IPS-11a (cell line): ENCODE measurements around the gene PTGDS.
A peak's percentile ranks its signal among the peaks of the same experiment; 100 is the strongest.

Experiments
- H3K4me3 ChIP-seq: one replicate; pipeline ENCODE4 v1.5.1; 2013; ENCODE audit warnings: low read depth, low read length, control low read depth

Gene PTGDS

DNA sequence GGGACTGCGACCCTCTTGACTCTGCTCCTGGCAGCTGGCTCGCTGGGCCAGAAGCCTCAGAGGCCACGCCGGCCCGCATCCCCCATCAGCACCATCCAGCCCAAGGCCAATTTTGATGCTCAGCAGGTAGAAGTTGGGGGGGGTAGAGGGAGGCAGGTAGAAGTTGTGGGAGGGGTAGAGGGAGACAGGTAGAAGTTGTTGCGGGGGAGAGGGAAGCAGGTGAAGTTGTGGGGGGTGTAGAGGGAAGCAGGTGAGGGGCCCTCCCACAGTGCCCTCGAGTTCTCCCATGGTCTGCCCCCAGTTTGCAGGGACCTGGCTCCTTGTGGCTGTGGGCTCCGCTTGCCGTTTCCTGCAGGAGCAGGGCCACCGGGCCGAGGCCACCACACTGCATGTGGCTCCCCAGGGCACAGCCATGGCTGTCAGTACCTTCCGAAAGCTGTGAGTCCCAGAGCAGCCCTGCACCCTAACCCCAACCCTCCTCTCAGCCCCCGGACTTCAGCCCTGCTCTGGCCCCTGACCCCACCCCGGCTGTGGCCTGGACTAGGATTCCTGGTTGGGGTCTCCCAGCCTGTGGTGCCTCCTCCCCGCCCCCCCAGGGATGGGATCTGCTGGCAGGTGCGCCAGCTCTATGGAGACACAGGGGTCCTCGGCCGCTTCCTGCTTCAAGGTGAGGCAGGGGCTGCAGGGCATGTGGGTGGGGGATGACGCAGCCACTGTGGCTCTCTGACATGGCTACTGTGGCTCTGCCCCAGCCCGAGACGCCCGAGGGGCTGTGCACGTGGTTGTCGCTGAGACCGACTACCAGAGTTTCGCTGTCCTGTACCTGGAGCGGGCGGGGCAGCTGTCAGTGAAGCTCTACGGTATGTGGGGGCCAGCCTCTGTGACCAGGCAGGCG, 31.7 kb upstream of the PTGDS start:
- no peak overlapping the region for H3K4me3 ChIP-seq

DNA sequence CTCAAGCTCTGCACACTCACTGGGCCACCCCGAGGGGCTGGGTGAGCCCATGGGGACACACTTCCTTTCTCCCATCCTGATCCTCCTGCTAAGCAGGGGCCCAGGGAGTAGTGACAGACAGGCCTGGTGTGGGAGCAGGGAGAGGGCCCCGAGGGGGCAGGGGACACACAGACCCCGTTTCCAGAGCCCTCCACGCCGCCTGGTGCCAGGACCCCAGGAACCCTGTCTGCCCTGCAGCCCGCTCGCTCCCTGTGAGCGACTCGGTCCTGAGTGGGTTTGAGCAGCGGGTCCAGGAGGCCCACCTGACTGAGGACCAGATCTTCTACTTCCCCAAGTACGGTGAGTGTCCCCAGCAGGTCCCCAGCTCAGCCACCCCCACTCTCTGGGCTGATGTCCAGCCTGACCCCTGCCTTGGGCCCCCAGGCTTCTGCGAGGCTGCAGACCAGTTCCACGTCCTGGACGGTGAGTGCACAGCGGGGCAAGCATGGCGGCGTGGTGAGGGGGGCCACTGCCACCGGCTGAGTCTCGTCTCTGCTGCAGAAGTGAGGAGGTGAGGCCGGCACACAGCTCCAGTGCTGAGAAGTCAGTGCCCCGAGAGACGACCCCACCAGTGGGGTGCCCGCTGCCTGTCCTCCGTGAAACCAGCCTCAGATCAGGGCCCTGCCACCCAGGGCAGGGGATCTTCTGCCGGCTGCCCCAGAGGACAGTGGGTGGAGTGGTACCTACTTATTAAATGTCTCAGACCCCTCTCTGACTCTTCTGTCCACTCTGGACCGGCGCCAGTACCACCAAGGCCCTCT, 30.9 kb upstream of the PTGDS start:
- H3K4me3 ChIP-seq, result no peak overlapping the region

DNA sequence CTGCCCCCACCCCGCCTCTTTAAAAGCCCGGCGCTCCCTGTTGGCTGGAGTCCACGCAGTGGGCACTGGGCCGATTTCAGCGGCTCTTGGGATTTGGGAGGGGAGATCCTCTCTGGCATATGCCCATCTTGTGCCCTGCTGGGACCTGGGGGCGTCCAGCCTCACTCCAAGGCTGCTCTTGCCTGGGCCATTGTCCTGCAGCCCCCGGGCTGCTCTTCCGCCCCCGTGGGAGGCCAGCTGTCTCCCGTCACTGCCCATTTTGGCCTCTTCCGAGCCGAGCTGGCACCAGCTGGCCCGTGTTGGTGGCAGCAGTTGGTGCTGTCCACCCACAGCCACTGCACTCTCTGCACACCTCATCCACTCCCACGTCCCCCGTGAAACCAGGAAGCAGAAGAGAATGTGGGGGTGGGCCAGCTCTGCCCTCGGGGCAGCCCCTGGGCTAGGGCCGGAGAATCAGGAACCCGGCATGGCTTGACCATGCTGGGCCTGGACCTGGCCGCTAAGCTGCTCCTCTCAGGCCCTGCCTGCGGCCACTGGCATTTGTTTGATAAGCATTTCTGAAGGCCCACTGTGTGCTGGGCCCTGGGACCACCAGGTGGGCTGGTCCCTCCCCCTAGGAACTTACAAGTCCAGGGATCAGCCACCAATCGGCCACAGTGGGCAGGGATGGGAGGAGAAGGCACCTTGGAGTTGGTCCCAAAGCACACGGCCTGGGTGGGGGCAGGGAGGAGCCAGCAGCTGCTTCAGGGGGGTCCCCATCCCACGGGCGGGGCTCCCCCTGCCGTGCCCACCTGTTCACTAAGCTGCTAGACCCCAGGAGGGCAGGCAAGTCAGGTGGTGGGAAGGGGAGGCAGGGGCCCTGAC, 30.0 kb upstream of the PTGDS start:
- no peak overlapping the region for H3K4me3 ChIP-seq

DNA sequence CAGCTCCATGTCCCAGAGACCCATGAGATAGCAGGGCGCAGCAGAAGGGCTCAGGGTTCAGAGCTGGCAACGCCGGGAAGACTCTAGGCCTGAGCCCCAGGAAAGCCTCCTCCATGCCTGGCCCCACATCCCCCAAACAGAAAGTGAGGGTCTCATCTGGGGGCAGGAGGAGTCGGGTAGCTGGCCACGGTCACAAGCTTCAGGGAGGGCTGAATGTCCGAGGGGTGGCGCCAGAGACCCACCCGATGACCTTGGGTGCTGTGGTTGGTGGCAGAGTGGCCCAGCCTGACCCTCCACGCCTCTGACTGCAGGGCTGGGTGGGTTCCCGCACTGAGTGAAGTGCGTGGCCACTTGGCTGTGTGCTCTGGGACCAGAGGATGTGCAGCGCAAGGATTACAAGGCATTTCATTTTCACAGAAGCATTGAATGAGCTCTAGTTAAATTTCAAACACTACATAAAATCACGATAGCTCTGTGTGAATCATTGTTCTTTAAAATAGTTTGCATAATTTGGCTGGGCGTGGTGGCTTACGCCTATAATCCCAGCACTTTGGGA, 29.3 kb upstream of the PTGDS start:
- no peak overlapping the region for H3K4me3 ChIP-seq

DNA sequence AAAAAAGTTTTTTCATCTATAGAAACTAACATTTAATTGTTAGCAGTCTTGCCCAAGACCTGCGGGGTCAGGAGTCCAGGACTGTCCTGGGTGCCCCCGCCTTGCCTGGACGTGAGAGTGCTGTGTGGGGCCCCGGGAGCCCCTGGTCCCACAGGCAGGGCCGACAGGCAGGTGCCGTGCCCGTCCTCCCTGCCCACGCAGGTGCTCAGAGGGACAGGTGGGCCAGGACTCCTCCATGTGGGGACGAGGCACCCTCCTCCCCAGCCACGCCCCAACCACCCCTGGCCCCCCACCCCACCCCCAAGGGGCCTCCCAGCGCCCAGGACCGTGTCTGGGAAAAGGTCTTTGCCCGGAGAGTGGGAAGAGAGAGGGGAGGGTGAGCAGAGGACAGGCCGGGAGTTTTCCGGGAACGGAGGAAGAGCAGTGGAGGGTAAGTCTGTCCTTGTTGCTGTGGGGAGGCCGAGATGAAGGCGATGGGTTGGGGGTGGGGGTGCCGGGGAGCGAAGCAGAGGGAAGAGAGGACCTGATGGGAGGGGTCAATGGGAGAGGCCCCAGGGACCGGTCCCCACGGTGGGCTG, 28.0 kb upstream of the PTGDS start:
- peak overlapping the region; percentile 41 for H3K4me3 ChIP-seq

DNA sequence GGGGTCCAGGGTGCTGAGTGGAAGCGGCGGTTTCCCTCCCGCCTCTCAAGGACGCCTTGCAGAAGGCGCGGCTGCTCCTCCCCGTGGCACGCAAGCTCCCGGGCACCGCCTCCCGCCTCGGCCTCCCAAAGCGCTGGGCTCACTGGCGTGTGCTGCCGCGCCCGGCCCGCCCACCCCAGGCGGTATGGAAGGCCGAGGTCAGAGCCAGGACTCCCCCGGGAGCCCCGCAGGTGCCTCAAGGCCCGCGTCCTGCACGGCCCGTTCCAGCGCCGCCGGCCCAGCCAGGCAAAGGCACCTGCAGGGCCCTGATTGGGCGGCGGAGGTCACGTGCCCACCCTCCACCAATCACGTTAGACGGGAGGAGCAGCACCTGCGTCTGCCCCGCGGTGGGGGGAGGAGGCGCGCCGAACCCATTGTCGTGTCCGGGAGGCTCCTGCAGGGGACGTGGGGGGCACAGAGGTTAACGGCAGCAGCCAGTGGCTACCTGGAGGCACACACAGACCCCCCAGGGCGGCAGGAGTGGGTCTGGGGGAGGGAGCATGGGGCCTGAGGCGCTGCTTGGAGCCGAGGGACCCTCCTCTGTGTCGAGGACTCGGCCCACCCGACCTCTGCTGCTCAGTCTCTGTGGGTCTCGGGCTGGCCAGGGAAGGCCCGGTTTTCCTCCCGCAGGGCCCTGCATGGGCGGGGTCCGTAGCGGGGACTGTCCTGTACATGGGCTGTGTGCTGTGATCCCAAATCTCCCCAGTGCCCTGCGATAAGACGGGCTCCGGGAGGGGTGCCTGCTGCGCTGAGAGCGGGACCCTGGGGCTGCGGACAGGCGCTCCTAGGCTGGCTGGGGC, 27.3 kb upstream of the PTGDS start:
- peak overlapping the region; percentile 41 for H3K4me3 ChIP-seq

DNA sequence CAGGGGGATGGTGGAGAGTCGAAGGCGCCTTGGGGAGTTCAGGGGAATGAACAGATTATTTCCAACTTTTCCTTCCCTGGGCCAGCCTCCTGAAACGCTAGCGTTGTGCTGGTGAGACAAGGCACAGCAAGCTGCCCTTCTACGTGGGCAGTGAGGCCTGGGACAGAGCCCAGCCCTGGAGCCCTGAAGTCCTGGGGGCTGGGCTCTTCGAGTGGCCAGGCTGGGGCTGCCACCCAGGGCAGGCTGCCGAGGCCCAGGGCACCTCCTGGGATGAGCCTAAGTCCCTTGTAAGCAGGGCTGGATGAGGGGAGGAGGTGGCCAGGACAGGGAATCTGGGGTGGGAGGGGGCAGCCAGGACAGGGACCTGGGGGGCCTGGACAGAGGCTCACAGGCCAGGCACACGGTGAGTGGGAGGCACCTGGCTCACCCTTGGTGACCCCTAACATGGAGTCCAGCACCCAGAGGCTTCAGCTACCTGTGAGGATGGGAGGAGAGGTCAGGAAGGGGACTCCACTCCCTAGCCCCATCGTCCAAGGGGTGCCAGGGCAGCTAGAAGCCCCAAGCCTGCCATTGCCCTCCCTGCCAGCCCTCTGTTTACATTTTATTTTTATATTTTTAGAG, 26.5 kb upstream of the PTGDS start:
- peak overlapping the region; percentile 41 for H3K4me3 ChIP-seq

DNA sequence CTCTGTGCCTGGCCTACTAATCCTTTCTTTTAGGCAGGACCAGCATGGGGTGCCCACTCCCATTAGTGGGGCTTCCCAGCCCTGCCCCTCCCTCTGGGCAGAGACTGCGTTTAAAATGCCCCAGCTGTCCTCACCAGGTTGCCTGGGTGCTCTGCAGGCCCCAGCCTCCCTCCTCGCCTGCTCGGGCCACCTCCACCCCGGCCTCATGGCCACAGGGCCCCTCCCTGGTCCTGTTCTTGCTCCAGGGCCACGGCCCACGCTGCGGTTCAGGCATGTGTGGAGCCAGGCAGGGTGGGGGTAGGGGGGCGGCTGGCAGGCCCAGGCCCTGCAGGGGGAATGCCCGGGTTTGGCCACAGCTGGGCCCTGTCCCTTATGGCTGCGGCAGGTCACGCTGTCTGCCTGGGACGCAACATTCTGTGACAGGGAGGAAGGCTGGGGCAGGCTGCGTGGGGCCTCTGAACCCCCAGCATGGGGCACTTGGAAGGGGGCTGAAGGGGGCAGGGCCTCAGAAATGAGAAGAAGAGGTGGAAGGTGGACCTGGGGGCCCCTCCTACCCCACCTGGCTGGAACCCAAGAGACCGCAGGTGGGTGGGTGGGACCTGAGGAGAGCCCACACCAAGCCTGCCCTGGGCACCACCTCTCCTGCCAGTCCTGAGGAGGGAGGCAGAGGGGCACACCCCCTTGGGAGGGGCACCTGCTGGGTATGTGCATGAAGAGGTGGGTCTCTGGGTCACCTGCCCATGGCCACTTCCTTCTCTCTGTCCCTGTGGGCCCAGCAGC, 25.6 kb upstream of the PTGDS start, which contains the start of gene LCN12:
Gene LCN12, plus strand, starts transcription at position 733 of the 780 bp plus-strand sequence. CDS start 55 bp downstream, outside the sequence.
- H3K4me3 ChIP-seq, result no peak within 1 kb of the TSS

DNA sequence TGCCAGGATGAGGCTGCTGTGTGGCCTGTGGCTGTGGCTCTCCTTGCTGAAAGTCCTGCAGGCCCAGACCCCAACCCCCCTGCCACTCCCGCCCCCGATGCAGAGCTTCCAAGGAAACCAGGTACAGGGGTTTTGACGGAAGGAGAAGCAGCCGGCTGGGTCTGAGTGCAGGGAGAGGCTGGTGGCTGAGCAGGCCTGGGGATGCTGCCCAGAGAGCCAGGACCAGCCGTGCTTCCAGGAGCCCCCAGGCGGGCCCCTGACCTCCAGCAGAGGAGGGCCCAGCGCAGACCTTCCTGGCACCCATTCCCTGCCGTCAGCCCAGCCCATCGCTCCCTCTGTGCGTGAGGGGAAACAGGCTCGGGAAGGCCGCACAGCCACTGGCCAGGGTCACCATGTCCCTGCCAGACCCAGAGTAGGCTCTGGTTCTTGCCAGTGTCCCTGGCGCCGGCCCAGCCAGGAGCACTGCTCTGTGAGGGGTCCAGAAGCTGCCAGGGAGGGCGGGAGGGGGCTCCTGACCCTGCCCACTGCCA, 24.9 kb upstream of the PTGDS start:
- no peak overlapping the region for H3K4me3 ChIP-seq

DNA sequence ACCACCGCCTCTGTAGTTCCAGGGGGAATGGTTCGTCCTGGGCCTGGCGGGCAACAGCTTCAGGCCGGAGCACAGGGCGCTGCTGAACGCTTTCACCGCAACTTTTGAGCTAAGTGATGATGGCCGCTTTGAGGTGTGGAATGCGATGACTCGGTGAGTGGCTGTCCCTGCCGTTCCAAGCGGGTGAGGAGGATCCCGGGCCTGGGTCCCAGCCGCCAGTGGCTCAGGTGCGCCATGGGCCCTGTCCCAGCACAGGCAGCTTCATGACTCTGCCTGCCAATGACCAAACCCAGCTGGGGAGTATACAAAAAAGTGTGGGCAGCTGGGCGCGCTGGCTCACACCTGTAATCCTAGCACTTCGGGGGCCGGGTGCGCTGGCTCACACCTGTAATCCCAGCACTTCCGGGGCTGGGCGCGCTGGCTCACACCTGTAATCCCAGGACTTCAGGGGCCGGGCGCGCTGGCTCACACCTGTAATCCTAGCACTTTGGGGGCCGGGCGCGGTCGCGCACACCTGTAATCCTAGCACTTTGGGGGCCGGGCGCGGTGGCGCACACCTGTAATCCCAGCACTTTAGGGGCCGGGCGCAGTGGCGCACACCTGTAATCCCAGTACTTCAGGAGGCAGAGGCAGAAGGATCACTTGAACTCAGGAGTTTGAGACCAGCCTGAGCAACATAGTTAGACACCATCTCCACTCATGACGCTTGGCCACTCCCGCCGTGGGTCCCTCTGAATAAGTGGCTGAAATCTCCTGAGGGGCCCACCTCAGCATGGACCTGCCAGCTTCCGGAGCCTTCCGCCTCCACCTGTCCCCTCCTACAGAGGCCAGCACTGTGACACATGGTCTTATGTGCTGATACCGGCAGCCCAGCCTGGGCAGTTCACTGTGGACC, 24.2 kb upstream of the PTGDS start:
- no peak overlapping the region for H3K4me3 ChIP-seq

DNA sequence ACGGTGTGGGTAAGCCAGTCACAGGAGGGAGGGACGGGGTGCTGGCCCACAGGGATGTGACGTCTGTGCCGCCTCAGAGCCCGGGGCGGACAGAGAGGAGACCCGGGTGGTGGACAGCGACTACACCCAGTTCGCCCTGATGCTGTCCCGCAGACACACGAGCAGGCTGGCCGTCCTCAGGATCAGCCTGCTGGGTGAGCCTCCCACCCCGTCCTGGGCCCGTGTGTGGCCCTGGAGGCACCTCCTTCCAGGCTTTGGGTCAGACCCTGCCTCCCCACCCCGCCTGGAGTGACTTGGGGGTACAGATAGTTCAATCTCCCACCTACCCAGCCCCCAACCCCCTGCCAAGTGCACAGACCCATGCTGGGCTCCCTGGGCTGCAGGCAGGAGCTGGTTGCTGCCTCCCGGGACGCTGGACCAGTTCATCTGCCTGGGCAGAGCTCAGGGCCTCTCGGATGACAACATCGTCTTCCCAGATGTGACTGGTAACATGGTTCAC, 23.5 kb upstream of the PTGDS start:
- no peak overlapping the region for H3K4me3 ChIP-seq

DNA sequence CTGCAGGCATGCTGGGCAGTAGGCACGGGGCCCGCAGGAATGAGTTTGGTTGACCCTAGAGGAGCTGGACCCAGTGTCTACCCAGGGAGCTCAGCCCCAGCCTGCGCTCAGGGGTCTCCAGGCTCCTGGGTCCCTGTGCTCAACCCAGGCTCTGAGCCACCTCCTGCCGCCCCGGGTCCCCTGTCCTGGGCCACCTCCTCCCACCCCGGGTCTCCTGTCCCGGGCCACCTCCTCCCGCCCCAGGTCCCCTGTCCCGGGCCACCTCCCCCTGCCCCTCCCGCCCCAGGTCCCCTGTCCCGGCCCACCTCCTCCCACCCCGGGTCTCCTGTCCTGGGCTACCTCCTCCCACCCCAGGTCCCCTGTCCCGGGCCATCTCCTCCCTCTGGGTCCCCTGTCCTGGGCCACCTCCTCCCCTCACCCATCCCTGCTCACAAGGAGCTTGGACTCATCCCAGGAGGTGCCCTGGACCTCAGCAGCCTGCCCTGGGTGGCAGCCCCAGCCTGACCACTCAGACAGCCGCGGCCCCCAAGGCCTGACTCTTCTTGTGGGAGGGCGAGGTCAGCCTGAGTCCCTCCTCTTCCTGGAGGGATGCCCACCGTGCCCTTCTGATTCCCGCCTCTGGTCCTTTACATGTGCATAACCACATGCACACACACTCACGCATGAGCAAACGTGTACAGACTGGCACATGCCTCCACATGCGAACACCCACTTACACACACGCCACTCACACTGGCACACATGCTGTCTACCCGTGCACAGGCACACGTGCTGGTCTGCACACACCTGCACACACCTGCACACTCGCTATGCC, 22.8 kb upstream of the PTGDS start:
- no peak overlapping the region for H3K4me3 ChIP-seq

DNA sequence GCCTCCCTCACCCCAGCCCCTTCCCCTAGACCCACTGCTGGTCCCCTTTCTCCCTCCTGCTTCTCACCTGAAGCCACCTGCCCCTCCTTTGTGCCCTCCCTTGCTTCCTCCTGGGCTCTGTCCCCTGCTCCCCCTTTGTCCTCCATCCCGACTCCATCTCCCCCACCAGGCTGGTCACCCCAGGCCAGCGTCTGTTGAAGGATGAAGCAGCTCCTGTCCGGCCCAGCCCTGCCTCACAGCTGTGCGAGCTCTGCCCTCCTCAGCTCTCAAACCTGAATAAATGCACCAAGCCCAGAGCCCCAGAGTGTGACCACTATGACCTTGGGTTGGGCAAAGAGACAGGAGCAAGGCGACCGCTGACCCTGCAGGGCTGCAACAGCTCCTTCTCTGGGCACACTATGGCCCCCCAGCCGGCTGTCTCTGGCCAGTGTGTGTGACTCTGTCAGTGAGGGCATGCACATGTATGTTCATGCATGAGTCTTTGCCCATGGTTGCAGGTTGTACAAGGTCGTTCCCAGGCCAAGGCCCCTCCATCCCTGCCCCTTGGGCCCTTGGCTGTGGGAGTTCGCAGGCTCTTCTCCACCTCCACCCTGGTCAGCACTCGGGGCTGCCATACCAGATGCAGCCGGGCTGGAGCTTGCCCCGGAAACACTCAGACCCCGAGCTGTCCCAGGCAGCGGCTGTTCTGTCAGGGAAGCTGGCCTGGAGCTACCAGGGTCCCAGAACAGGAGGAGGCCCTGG, 21.9 kb upstream of the PTGDS start:
- no peak overlapping the region for H3K4me3 ChIP-seq

DNA sequence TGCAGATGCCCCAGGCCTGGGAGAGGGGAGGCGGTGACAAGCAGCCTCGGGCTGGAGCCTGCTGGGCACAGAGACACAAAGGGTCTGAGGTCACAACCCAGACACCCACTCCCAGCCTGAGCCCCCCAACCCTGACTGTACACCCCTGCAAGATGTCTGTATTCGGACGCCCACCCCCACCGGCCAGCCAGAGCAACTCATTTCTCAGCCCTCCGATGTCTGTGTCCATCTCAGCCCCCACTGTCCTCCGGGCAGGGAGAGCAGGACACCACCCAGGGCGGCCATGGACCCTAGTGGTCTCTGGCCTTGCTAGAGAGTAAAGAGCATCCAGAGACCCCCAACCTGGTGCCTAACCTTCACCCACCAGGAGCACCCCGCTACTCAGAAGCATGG, 21.4 kb upstream of the PTGDS start:
- no peak overlapping the region for H3K4me3 ChIP-seq

DNA sequence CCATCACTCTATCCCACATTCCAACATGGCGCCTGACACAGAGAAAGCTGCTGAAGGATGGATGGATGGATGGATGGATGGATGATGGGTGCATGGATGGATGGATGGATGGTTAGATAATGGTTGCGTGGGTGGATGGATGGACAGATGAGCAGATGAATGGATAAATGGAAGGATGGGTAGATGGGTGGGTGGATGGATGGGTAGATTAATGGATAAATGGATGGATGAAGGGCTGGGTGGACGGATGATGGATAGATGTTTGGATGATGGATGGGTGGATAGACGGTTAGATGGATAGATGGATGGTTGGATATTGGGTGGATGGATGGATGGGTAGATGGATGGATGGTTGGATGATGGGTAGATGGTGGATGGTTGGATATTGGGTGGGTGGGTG, 20.7 kb upstream of the PTGDS start:
- no peak overlapping the region for H3K4me3 ChIP-seq
